T-helper 9 cell (primary cell): ENCODE measurements around the gene ARL17B.
A peak's percentile ranks its signal among the peaks of the same experiment; 100 is the strongest.
"Not testable (repeated sequence)": the region's sequence is repeated elsewhere in the genome, so short reads cannot be mapped to it uniquely, and the experiment has no call there.

Source experiments
- DNase-seq: peaks from one replicate; pipeline ENCODE4 v3.0.0-alpha.2; 2020
- total RNA-seq, 2 donors: gene quantifications; one replicate each; lab custom pipeline; 2026; lab: John Stamatoyannopoulos, UW

Gene ARL17B
- 1.9 to 3.6 reads per million in 2 donors for total RNA-seq

GRCh38 chr17:46361755-46362154, at the start of gene ARL17B:
ARL17B (minus strand) TSS chr17:46361766; CDS start chr17:46358397, 3,369 bp downstream.
- peak; percentile 57 for DNase-seq

GRCh38 chr17:46409864-46410263, 48.3 kb upstream of the ARL17B start:
- not testable (repeated sequence) for DNase-seq

GRCh38 chr17:46407155-46407554, 45.6 kb upstream of the ARL17B start:
- not testable (repeated sequence) for DNase-seq

GRCh38 chr17:46401033-46401787, 39.6 kb upstream of the ARL17B start:
- not testable (repeated sequence) for DNase-seq

GRCh38 chr17:46400543-46400942, 39.0 kb upstream of the ARL17B start:
- not testable (repeated sequence) for DNase-seq

GRCh38 chr17:46399993-46400392, 38.4 kb upstream of the ARL17B start:
- not testable (repeated sequence) for DNase-seq

- not testable (repeated sequence) for DNase-seq
These were observed 34.7 kb upstream of the ARL17B start for GRCh38 chr17:46396292-46396691.

- DNase-seq, result not testable (repeated sequence)
These were observed 32.1 kb upstream of the ARL17B start for GRCh38 chr17:46393702-46394101.

GRCh38 chr17:46385491-46385890, 23.9 kb upstream of the ARL17B start:
- DNase-seq, result not testable (repeated sequence)

GRCh38 chr17:46383118-46383517, 21.6 kb upstream of the ARL17B start:
- DNase-seq, result not testable (repeated sequence)

- DNase-seq, result not testable (repeated sequence)
These were observed 11.9 kb upstream of the ARL17B start for GRCh38 chr17:46373418-46373817.

GRCh38 chr17:46372236-46373229, 11.0 kb upstream of the ARL17B start:
- DNase-seq, result not testable (repeated sequence)

GRCh38 chr17:46367520-46367919, 6.0 kb upstream of the ARL17B start:
- not testable (repeated sequence) for DNase-seq

GRCh38 chr17:46361145-46361735, 326 bp downstream of the ARL17B start:
- DNase-seq, result not testable (repeated sequence)

- not testable (repeated sequence) for DNase-seq
These were observed 7.7 kb downstream of the ARL17B start for GRCh38 chr17:46353856-46354255.

- not testable (repeated sequence) for DNase-seq
These were observed 12.5 kb downstream of the ARL17B start for GRCh38 chr17:46349060-46349459.

GRCh38 chr17:46348345-46348744, 13.2 kb downstream of the ARL17B start:
- not testable (repeated sequence) for DNase-seq

GRCh38 chr17:46342131-46342530, 19.4 kb downstream of the ARL17B start:
- not testable (repeated sequence) for DNase-seq

GRCh38 chr17:46341220-46341619, 20.3 kb downstream of the ARL17B start:
- not testable (repeated sequence) for DNase-seq

- not testable (repeated sequence) for DNase-seq
These were observed 66.7 kb downstream of the ARL17B start, which contains the start of gene LRRC37A for GRCh38 chr17:46294831-46295230. LRRC37A (plus strand) TSS chr17:46295131; CDS start chr17:46295134, 3 bp downstream.

- DNase-seq, result not testable (repeated sequence)
These were observed 69.9 kb downstream of the ARL17B start for GRCh38 chr17:46291618-46292017.

GRCh38 chr17:46290906-46291546, 70.5 kb downstream of the ARL17B start:
- DNase-seq, result not testable (repeated sequence)
